Esophagus squamous epithelium (tissue), 4 donors: ENCODE measurements around the gene ROBO3.

Experiments used
- CTCF ChIP-seq, 6 experiments: fragments of 450-650 bp in 4 of 6; fragments of 200-600 bp in 2 of 6; sonication (generic) in 2 of 6; IDR thresholded peaks; one replicate each; pipeline ENCODE4 v1.5.1; 2016 to 2019; ENCODE audit warnings: antibody characterized with exemption in 6 of 6, mild to moderate bottlenecking in 4 of 6, moderate library complexity in 4 of 6
- POLR2A ChIP-seq, 4 donors: fragments of 450-650 bp; IDR thresholded peaks; one replicate each; pipeline ENCODE4 v1.6.1; 2017; ENCODE audit warnings: antibody characterized with exemption in 4 of 4, mild to moderate bottlenecking in 4 of 4, moderate library complexity in 3 of 4

DNA sequence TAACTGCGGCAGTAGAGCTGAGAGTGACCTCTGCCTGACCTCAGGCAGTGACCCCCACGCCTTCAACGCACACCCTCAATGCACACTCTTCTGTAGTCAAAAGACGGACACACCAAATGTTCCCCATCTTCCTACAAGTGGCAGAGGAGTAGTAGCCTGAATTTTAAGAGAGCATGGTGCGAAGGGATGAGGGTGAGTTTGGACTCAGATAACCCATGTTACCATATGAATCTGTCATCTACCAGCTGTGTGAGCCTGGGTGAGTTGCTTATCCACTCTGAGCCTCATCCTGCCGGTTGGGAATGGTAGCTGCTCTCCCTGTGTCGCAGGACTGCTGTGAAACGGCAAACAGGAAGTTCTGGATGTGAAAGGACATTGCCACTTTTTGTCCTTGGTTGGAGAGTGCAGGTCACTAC, 20.6 kb upstream of the ROBO3 start:
- no peak for TF ChIP-seq CTCF (IDR thresholded peaks at IDR 0.05)
- no peak for TF ChIP-seq POLR2A (IDR thresholded peaks at IDR 0.05)
